ENCODE data around the gene PLCB1. TPM values are rescaled to one million over a fixed set of nuclear protein-coding genes. Genes with fewer than 3 reads are reported as not detected.

PLCB1 gene
- total and polyA plus RNA-seq, 2 experiments from 2014 or later: 14.9 to 20.7 TPM

- TF ChIP-seq REST (IDR thresholded peaks at IDR 0.05; ENCODE audit: unreplicated experiment) (no peak), ZNF114 (CRISPR knock-in tag; IDR thresholded peaks at IDR 0.05) (no peak), STAT1 (IDR thresholded peaks at IDR 0.05; ENCODE audit: unreplicated experiment) (no peak), JUNB (IDR thresholded peaks at IDR 0.05; ENCODE audit: unreplicated experiment) (no peak), EZH2 (IDR thresholded peaks at IDR 0.05; ENCODE audit: low read depth, unreplicated experiment) (no peak)
These were observed 119.1 kb downstream of the PLCB1 start (continued) for GRCh38 chr20:8251201-8251575.

GRCh38 chr20:8254911-8255582 is 123.0 kb downstream of the PLCB1 start:
- Histone ChIP-seq H3K27me3 (ENCODE audit: insufficient read depth) (no peaks in the 10 kb centered on the region), H3K4me3 (no peak overlapping the region), H3F3A (replicated peaks; ENCODE audit: low read depth) (no peaks in the 10 kb centered on the region), H3K27ac (ENCODE audit: low read depth) (no peak overlapping the region), H3K36me3 (ENCODE audit: insufficient read depth) (no peaks in the 10 kb centered on the region), H4K20me1 (replicated peaks; ENCODE audit: insufficient read depth) (no peaks in the 10 kb centered on the region), H2AFZ (no peak overlapping the region), H3K4me2 (no peak overlapping the region), H3K4me1 (ENCODE audit: insufficient read depth) (no peaks in the 10 kb centered on the region), H3K9me2 (ENCODE audit: insufficient read depth) (peaks cover 4% of the 10 kb centered on the region; the same call in 1 of the 2 replicates), H3K79me2 (replicated peaks; ENCODE audit: insufficient read depth) (no peaks in the 10 kb centered on the region)
- Mint-ChIP-seq H3K4me1 (no peaks in the 10 kb centered on the region), H3K36me3 (ENCODE audit: low read depth) (no peaks in the 10 kb centered on the region), H3K27ac (no peak overlapping the region), H3K4me3 (no peak overlapping the region), H3K9me3 (no peaks in the 10 kb centered on the region), H3K27me3 (ENCODE audit: insufficient read depth, low read depth, poor library complexity) (peaks cover 2% of the 10 kb centered on the region)
- DNase-seq (ENCODE audit: low spot score) (no peak), ATAC-seq (no peak)
- no peak for TF ChIP-seq ZNF331 (CRISPR knock-in tag; IDR thresholded peaks at IDR 0.05; ENCODE audit: low read depth)
- TF ChIP-seq ZNF114 (CRISPR knock-in tag; IDR thresholded peaks at IDR 0.05): no peak
- TF ChIP-seq EZH2phosphoT487 (IDR thresholded peaks at IDR 0.05; ENCODE audit: unreplicated experiment): no peak
- no peak for TF ChIP-seq STAT1 (IDR thresholded peaks at IDR 0.05; ENCODE audit: unreplicated experiment)
- no peak for TF ChIP-seq NANOG (IDR thresholded peaks at IDR 0.05; ENCODE audit: borderline replicate concordance)
- no peak for TF ChIP-seq ZNF462 (CRISPR knock-in tag; IDR thresholded peaks at IDR 0.05)
- TF ChIP-seq EZH2 (IDR thresholded peaks at IDR 0.05; ENCODE audit: low read depth, unreplicated experiment): no peak
- TF ChIP-seq ETS1 (IDR thresholded peaks at IDR 0.05): no peak
